BLaER1 treated with 17β-estradiol and CSF1 and Interleukin-3, amounts not matched to agents 10 nM and 100 nM (cell line): ENCODE data around the gene MRPS15.
"Not testable (repeated sequence)": the region's sequence is repeated elsewhere in the genome, so short reads cannot be mapped to it uniquely, and the experiment has no call there.

Source experiments
- H3K27ac ChIP-seq, 11 experiments: shearing (Covaris generic); formaldehyde crosslinking; 2 replicates each; pipeline ENCODE4 v1.8.1; 2022
- H3K27me3 ChIP-seq, 11 experiments: shearing (Covaris generic); formaldehyde crosslinking; 2 replicates each; pipeline ENCODE4 v1.8.1; 2022
- H3K36me3 ChIP-seq, 11 experiments: shearing (Covaris generic); formaldehyde crosslinking; 2 replicates each; pipeline ENCODE4 v1.8.1; 2022
- H3K4me1 ChIP-seq, 10 experiments: shearing (Covaris generic); formaldehyde crosslinking; 2 replicates each; pipeline ENCODE4 v1.8.1; 2022
- H3K4me2 ChIP-seq, 11 experiments: shearing (Covaris generic); formaldehyde crosslinking; 2 replicates each; pipeline ENCODE4 v1.8.1; 2022
- H3K4me3 ChIP-seq, 10 experiments: shearing (Covaris generic); formaldehyde crosslinking; 2 replicates each; pipeline ENCODE4 v1.8.1; 2022
- H3K9ac ChIP-seq, 11 experiments: shearing (Covaris generic); formaldehyde crosslinking; 2 replicates each; pipeline ENCODE4 v1.8.1; 2022
- H3K9me3 ChIP-seq, 11 experiments: shearing (Covaris generic); formaldehyde crosslinking; replicated peaks in 1 of 11; 2 replicates each; pipeline ENCODE4 v1.8.1; 2022
- H4K20me1 ChIP-seq, 11 experiments: shearing (Covaris generic); formaldehyde crosslinking; 2 replicates each; pipeline ENCODE4 v1.8.1; 2022
- Cebpa-rat ChIP-seq, 11 experiments: shearing (Covaris generic); IDR thresholded peaks; 2 replicates each; pipeline ENCODE4 v1.8.1; 2022

The MRPS15 gene

DNA sequence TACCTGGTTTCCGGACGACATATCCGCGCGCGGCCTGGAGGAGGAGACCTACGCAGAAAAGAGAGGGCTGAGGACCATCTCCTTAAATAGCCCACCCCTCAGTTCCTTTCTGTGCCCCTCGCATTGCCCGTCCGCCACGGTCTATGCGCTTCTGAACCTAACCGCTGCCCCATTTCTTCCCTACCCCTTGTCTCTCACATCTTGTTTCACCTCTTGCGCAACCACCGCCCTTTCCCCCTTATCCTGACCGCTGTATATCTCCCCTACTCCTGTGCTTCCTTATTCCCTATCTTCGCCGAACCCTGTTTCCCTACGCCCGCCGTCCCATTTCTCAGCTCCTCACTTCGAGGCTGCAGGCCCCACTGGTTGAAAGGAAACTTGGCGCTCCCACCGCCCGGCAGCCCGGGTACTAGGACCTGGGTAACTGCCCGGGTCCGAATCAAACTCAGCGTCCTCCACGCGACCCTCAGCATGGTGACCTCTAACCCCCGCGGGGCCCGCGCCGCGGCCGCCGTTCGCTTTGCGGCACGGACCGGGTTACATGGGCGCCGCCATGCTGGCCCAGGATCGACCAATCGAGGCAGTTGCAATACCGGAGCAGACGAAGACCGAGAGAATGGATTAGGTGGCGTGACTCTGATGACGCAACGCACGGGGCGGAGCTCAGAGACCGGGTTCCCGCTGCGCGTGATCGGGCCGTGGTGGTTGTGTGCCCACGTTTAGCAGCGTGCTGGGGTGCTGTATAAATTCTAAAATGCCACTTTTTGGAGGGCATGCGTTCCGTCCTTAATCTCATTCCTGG is at the start of gene MRPS15:
TSS of gene MRPS15 (minus strand) at position 582 of the 802 bp plus-strand sequence. CDS start at position 473, 109 bp downstream.
- Histone ChIP-seq H3K9me3 (peaks cover 0 to 5% (median 0%) of the 10 kb centered on the region in 11 experiments; a peak in 2 of 22 replicates), H3K27me3 (peaks cover 0 to 15% (median 0%) of the 10 kb centered on the region in 11 experiments; a peak in 3 of 22 replicates), H3K27ac (peak within 1 kb of the TSS; percentile 81 to 92 (median 87)), H3K36me3 (peaks cover 19 to 38% (median 32%) of the 10 kb centered on the region in 11 experiments), H4K20me1 (peaks cover 0 to 30% (median 3%) of the 10 kb centered on the region in 11 experiments; a peak in 9 of 22 replicates), H3K4me3 (peak within 1 kb of the TSS; percentile 76 to 95 (median 90)), H3K4me1 (peaks cover 25 to 71% (median 67%) of the 10 kb centered on the region in 10 experiments), H3K9ac (peak within 1 kb of the TSS; percentile 80 to 92 (median 86)), H3K4me2 (peak within 1 kb of the TSS; percentile 92 to 99 (median 98))
- peak; percentile 44 to 95 (median 87); a peak in 20 of 22 replicates for TF ChIP-seq Cebpa-rat (IDR thresholded peaks at IDR 0.05)

DNA sequence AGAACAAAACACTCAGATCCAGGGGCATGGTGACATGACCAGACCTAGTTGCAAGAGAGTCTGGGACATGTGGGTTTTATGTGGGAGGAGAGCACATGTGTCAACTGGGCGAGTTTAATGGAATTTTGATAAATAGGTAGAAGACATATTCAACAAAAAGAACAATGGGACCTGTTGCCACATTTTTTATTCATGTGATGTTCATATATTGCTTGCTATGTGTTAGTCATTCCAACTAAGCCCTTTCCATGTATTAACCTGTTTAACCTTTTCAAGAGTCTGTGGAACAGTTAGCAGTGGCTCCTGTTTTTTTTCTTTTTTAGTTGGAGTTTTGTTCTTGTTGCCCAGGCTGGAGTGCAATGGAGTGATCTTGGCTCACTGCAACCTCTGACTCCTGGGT is 48.7 kb upstream of the MRPS15 start:
- no peak overlapping the region for H3K27ac ChIP-seq
- H4K20me1 ChIP-seq, result peaks cover 0 to 13% (median 0%) of the 10 kb centered on the region in 11 experiments; a peak in 1 of 22 replicates
- H3K36me3 ChIP-seq, result no peaks in the 10 kb centered on the region
- no peak overlapping the region for H3K4me3 ChIP-seq
- H3K4me2 ChIP-seq, result no peak overlapping the region
- no peak for TF ChIP-seq Cebpa-rat (IDR thresholded peaks at IDR 0.05)
- H3K9me3 ChIP-seq, result no peaks in the 10 kb centered on the region
- H3K4me1 ChIP-seq, result peaks cover 0 to 14% (median 10%) of the 10 kb centered on the region in 10 experiments; a peak in 13 of 20 replicates
- no peaks in the 10 kb centered on the region for H3K27me3 ChIP-seq
- H3K9ac ChIP-seq, result no peak overlapping the region

DNA sequence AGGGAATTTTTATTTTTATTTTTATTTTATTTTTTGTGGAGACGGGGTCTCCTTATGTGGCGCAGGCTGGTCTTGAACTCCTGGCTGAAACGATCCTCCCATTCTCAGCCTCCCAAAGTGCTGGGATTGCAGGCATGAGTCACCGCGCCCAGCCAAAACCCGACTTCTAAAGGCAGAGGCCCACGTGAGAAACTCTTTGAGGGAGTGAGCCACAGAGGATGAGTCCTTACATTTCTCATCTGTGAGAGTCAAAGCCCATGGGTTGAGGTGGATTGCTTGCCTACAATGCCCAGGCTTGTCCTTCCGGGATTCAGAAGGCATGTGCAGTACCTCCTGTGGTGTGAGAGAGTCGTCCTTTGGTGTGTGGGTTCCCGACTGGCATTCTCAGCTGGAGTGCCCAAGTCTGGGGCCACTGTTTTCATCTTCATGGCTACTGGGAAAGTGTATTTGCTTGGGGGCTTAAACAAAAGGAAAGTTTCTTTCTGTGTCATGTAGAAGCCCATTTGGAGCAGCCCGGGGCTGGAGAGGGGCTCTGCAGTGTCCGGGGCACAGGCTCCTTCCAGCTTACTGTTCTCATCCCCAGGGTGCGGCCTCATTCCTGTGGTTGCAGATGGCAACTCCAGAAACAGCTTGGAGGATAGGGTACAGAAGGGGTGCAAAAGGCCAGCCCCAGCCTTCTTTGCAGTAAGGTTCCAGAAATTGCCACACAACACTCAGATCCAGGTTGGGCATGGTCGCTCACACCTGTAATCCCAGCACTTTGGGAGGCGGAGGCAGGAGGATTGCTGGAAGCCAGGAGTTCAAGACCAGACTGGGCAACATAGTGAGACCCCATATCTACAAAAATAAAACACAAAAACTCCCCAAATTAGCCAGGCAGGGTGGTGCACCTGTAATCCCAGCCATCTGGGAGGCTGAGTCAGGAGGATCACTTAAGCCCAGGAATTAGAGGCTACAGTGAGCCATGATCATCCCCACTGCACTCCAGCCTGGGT is 47.9 kb upstream of the MRPS15 start:
- no peak overlapping the region for H3K27ac ChIP-seq
- peaks cover 0 to 9% (median 0%) of the 10 kb centered on the region in 11 experiments; a peak in 1 of 22 replicates for H4K20me1 ChIP-seq
- H3K36me3 ChIP-seq, result no peaks in the 10 kb centered on the region
- TF ChIP-seq Cebpa-rat (IDR thresholded peaks at IDR 0.05), result no peak
- H3K27me3 ChIP-seq, result no peaks in the 10 kb centered on the region
- no peak overlapping the region for H3K9ac ChIP-seq
- H3K4me3 ChIP-seq, result no peak overlapping the region
- peaks cover 0 to 10% (median 7%) of the 10 kb centered on the region in 10 experiments; a peak in 13 of 20 replicates for H3K4me1 ChIP-seq
- H3K9me3 ChIP-seq, result no peaks in the 10 kb centered on the region
- no peak overlapping the region for H3K4me2 ChIP-seq

DNA sequence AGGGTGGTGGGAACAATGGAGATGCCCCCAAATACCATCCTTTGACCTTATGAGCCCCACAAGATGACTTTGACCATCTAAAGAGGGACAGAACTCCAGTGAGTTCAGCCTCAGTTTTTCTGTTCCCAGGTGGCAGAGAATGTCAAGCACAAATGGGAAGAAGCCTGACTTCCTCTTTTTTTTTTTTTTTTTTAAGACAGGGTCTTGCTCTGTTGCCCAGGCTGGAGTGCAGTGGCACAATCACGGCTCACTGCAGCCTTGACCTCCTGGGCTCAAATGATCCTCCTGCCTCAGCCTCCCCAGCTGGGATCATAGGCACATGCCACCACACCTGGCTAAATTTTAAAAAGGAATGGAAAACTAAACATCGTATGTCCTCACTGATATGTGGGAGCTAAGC is 47.0 kb upstream of the MRPS15 start:
- not testable (repeated sequence) for H3K4me2 ChIP-seq, H3K27me3 ChIP-seq, H3K9me3 ChIP-seq, H3K4me3 ChIP-seq, H3K9ac ChIP-seq, H4K20me1 ChIP-seq, H3K27ac ChIP-seq, H3K36me3 ChIP-seq, H3K4me1 ChIP-seq

DNA sequence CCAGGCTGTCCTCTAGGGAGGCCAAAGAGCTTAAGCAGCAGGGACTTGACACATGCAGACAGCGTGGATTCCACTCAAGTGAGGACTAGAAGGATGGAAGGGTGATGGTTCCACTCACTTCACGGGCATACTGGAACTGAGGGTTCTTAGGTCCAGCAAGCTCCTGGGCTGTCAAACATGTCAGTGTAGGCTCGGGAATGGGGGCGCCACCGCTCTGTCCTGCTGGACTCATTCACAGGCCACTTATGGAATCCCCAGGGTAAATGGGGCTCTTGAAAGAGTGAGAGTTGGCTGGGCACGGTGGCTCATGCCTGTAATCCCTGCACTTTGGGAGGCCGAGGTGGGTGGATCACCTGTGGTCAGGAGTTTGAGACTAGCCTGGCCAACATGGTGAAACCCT is 46.2 kb upstream of the MRPS15 start:
- Histone ChIP-seq H3K36me3 (no peaks in the 10 kb centered on the region), H3K4me3 (no peak overlapping the region), H3K27me3 (no peaks in the 10 kb centered on the region), H4K20me1 (0 out of 22 replicates have a peak, but pooled peaks cover 0 to 5% (median 0%) of the 10 kb centered on the region in 11 experiments), H3K9me3 (0 out of 22 replicates have a peak, but pooled peaks cover 0 to 9% (median 0%) of the 10 kb centered on the region in 11 experiments), H3K4me1 (0 out of 20 replicates have a peak, but pooled peaks cover 0 to 3% (median 0%) of the 10 kb centered on the region in 10 experiments), H3K9ac (no peak overlapping the region), H3K4me2 (no peak overlapping the region), H3K27ac (no peak overlapping the region)
- no peak for TF ChIP-seq Cebpa-rat (IDR thresholded peaks at IDR 0.05)

DNA sequence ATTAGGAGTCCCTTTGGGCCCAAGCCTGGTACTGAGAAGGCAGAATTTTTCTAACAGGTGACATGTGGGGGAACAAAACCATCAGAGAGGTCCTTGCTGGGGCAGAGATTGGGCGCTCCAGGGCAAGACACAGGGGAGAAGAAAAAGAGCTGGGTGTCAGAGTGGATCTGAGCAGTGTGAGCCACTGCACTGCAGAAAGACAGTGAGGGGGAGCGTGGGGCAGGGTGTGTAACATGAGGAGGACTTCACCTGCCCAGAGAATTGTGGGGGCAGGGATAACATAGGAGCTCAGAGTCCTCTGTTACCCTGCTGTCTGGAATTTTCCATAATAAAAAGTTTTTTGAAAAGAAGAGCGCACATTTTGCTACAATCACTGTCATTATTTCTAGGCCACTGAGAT is 44.1 kb upstream of the MRPS15 start:
- Histone ChIP-seq H3K4me2 (no peak overlapping the region), H3K9me3 (0 out of 22 replicates have a peak, but pooled peaks cover 0 to 9% (median 0%) of the 10 kb centered on the region in 11 experiments), H3K27ac (no peak overlapping the region), H3K36me3 (no peaks in the 10 kb centered on the region), H3K27me3 (no peaks in the 10 kb centered on the region), H3K4me1 (0 out of 20 replicates have a peak, but pooled peaks cover 0 to 3% (median 0%) of the 10 kb centered on the region in 10 experiments), H3K4me3 (no peak overlapping the region), H4K20me1 (no peaks in the 10 kb centered on the region), H3K9ac (no peak overlapping the region)
- no peak for TF ChIP-seq Cebpa-rat (IDR thresholded peaks at IDR 0.05)

DNA sequence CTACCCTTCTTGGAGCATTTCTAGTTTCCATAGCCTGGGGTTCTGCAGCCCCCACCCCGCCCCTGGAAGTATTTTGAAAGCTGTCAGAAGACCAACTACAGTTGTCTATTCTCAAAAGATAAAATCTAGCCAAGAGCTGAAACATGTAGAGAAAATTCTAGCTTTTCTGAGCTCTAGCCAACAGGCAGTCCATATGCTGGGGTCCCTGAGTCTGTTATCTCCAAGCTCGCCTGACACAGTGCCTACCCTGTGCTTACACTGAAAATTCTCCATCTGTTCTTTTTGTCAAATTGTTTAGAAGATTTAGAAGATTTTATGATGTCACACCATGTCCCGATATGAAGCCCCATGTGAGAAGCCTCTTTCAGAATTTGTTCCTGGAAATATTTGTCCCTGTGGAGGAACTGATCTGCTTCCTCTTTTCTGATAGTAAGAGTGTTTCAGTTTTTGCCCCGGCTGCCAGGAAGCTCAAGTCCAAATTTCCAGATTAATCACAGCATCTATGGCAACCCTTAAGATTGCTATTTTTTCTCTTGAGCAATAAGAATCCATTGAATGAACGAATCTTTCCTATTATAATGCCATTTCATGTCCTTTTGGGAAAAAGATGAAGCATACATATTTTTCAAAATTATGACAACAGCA is 42.2 kb upstream of the MRPS15 start:
- H3K4me2 ChIP-seq, result no peak overlapping the region
- no peak overlapping the region for H3K4me3 ChIP-seq
- H4K20me1 ChIP-seq, result no peaks in the 10 kb centered on the region
- H3K9me3 ChIP-seq, result 0 out of 22 replicates have a peak, but pooled peaks cover 0 to 9% (median 0%) of the 10 kb centered on the region in 11 experiments
- H3K27ac ChIP-seq, result no peak overlapping the region
- no peak for TF ChIP-seq Cebpa-rat (IDR thresholded peaks at IDR 0.05)
- H3K36me3 ChIP-seq, result no peaks in the 10 kb centered on the region
- no peak overlapping the region for H3K9ac ChIP-seq
- no peaks in the 10 kb centered on the region for H3K27me3 ChIP-seq
- H3K4me1 ChIP-seq, result 0 out of 20 replicates have a peak, but pooled peaks cover 0 to 3% (median 0%) of the 10 kb centered on the region in 10 experiments

DNA sequence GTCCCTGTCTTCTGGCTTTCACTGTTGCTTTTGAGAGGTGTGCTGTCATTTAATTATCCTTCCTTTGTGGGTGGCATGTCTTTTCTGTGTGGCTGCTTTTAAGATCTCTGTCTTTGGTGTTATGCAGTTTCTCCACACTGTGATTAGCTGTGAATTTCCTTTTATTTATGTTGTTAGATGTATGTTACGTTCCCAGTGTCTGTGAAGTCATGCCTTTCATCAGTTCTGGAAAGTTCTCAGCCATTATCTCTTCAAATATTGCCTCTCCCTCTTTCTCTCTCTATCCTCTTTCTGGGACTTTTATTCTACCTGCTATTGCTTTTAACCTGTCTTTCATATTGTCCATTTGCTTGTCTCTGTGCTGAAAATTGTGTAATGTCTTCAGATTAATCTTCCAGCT is 39.5 kb upstream of the MRPS15 start:
- H3K9ac ChIP-seq, result no peak overlapping the region
- no peaks in the 10 kb centered on the region for H3K36me3 ChIP-seq
- no peak overlapping the region for H3K27ac ChIP-seq
- TF ChIP-seq Cebpa-rat (IDR thresholded peaks at IDR 0.05), result no peak
- 0 out of 20 replicates have a peak, but pooled peaks cover 0 to 3% (median 0%) of the 10 kb centered on the region in 10 experiments for H3K4me1 ChIP-seq
- H3K4me2 ChIP-seq, result no peak overlapping the region
- no peaks in the 10 kb centered on the region for H3K27me3 ChIP-seq
- H3K9me3 ChIP-seq, result 0 out of 22 replicates have a peak, but pooled peaks cover 0 to 9% (median 0%) of the 10 kb centered on the region in 11 experiments
- H3K4me3 ChIP-seq, result no peak overlapping the region
- H4K20me1 ChIP-seq, result no peaks in the 10 kb centered on the region
